GM19351 (cell line): Measurements from ENCODE around the gene FHL1.
"Not testable (repeated sequence)": the region's sequence is repeated elsewhere in the genome, so short reads cannot be mapped to it uniquely, and the experiment has no call there.

Experiments used
- ATAC-seq: cut with Tn5 transposase; IDR thresholded peaks from one replicate; pipeline ENCODE4 v1.9.1; 2021; ENCODE audit warnings: mild to moderate bottlenecking, moderate library complexity; ENCODE audit not compliant: unreplicated experiment

FHL1 gene

GRCh38 chrX:136146614-136147314 lies 569 bp upstream of the FHL1 start:
- ATAC-seq: no peak

- ATAC-seq: no peak
Observed at GRCh38 chrX:136147976-136148375, 643 bp downstream of the FHL1 start.

GRCh38 chrX:136148391-136148790 lies 1.1 kb downstream of the FHL1 start:
- ATAC-seq: no peak

DNA sequence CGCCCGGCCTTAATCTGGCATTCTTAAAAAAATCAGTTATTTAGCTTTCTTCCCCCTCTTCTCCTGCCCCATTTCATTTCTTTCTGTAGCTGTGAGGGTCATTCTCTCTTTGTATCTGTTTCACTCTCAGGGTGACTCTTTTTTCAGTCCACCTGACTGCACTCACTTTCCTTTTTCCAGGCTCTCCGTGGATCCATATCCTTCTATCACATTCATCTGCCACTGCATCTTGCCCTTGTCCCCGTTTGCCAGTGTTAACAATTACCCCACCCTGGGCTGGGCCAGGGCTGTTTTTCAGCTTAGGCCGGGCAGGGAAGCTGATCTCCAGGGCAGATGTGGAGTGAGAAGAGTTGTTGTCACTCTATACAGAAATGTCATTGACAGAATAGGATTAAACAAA lies 7.7 kb downstream of the FHL1 start:
- no peak for ATAC-seq

- ATAC-seq: no peak
Observed at GRCh38 chrX:136156560-136157117, 9.3 kb downstream of the FHL1 start.

GRCh38 chrX:136157187-136157586 lies 9.9 kb downstream of the FHL1 start:
- ATAC-seq: no peak

GRCh38 chrX:136158685-136159084 lies 11.4 kb downstream of the FHL1 start:
- ATAC-seq: no peak

DNA sequence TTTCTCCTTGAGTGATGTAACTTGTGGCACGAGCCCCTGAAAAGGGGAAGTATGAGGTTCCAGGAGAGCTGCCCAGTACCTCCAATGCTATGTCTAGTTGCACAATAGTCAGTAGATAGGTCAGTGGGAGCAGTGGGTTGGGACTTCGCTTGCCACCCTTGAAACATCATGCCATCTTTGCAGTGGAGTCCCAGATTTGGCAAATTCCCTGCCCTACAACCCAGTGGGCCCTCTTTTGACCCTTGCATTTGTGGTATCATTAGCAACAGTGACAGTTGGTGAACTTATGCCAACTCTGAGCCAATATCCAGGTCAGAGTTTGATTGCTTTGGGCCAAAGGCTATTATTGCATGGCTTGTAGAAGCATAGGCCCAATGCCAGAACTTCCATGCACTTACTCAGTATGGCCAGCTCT lies 12.3 kb downstream of the FHL1 start:
- no peak for ATAC-seq

- no peak for ATAC-seq
Observed at GRCh38 chrX:136162827-136163570, 15.7 kb downstream of the FHL1 start.

- ATAC-seq: no peak
Observed at GRCh38 chrX:136163689-136164088, 16.4 kb downstream of the FHL1 start.

DNA sequence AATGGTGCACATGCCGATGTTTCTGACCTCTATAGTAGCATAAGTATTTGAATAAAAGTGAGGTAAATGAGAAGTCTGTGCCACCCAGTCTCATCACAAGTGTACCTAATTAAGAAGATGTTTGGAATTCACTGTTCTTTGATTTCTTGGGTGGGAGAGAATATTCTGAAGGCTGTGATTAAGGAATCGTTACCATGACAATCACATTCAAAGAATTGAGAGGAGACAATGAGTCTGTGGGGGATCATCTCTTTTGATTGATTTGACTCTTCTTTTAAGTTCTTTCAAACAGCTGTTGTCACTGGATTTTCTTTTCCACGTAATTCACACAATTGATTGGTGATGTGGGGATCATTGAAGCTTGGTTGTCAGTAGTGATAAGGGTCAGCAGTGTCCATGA lies 18.1 kb downstream of the FHL1 start:
- ATAC-seq: no peak

- no peak for ATAC-seq
Observed at GRCh38 chrX:136166221-136166855, 19.0 kb downstream of the FHL1 start.

GRCh38 chrX:136167989-136168388 lies 20.7 kb downstream of the FHL1 start:
- ATAC-seq: not testable (repeated sequence)

- ATAC-seq: no peak
Observed at GRCh38 chrX:136168929-136169735, 21.8 kb downstream of the FHL1 start.

DNA sequence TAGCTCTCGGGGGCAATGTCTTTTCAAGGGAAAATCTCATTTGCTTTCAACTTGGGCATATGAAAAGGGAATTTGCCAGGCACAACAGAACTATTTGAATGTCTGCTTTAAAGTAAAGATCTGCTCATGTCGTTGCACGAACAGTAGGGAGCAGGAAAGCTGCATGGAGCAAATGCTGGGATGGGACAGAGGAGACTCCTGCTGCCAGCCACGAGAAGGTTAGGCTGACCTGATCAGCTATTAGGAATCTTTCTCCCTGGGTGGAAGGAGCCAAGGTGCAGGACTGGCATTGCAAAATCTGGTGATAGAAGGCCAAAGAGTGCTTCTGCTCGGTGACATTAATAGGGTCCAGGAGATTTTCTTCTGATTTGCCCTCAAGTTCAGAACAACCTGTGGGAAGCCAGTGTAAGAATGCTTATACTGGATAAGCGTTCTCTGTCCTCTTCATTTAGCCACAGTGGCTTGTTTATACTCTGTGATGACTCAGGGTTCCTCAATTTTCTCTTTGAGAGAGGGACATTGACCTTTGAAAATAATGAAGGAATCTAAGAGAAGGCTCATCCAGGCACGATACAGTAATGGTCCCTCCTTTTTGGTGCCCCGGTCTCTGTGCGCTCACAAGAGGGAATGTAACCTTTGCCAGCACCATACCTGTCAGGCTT lies 22.9 kb downstream of the FHL1 start:
- ATAC-seq: no peak

- no peak for ATAC-seq
Observed at GRCh38 chrX:136171420-136171819, 24.1 kb downstream of the FHL1 start.

- no peak for ATAC-seq
Observed at GRCh38 chrX:136176399-136176825, 29.1 kb downstream of the FHL1 start.

GRCh38 chrX:136179133-136179532 lies 31.8 kb downstream of the FHL1 start:
- no peak for ATAC-seq

DNA sequence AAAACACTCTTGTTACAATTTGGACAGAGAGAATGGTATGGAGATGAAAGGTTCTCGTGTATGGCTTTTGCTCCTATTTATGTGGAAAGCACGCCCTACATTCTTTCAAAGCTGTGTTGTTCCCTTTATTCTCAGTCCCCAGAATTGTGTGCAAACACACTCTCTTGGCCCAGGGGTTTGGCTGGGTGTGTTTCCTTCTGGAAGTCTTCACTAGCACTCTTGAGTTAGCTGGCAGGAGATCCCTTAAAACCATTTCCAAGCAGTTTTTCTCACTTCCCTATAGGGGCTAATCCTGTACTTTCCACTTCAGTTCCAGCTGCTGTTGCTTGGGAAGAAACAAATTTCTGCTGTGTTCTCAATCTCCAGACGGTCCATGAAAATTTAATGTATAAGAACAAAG lies 35.1 kb downstream of the FHL1 start:
- no peak for ATAC-seq

- no peak for ATAC-seq
Observed at GRCh38 chrX:136183172-136183571, 35.8 kb downstream of the FHL1 start.
